ENCODE data around the gene SH3RF2. TPM values are rescaled to one million over a fixed set of nuclear protein-coding genes. Genes with fewer than 3 reads are reported as not detected.

SH3RF2 gene
- total and polyA plus RNA-seq, 2 donors (not counting 1 experiment from before 2014, with no cell fraction given): 0.53 to 1.2 TPM

- TF ChIP-seq, protein P1, sequence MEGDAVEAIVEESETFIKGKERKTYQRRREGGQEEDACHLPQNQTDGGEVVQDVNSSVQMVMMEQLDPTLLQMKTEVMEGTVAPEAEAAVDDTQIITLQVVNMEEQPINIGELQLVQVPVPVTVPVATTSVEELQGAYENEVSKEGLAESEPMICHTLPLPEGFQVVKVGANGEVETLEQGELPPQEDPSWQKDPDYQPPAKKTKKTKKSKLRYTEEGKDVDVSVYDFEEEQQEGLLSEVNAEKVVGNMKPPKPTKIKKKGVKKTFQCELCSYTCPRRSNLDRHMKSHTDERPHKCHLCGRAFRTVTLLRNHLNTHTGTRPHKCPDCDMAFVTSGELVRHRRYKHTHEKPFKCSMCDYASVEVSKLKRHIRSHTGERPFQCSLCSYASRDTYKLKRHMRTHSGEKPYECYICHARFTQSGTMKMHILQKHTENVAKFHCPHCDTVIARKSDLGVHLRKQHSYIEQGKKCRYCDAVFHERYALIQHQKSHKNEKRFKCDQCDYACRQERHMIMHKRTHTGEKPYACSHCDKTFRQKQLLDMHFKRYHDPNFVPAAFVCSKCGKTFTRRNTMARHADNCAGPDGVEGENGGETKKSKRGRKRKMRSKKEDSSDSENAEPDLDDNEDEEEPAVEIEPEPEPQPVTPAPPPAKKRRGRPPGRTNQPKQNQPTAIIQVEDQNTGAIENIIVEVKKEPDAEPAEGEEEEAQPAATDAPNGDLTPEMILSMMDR (conservative IDR thresholded peaks at IDR 0.05 in 1 of 2, IDR thresholded peaks at IDR 0.05 in 1 of 2; ENCODE audit: low read depth in 1 of 2, low read length in 2 of 2): no peak
- no peak for TF ChIP-seq EZH2 (IDR thresholded peaks at IDR 0.05; ENCODE audit: low read length, missing control alignments)
- H3K27ac ChIP-seq (ENCODE audit: insufficient read depth, low read length): no peak overlapping the region
- H3K36me3 ChIP-seq (ENCODE audit: control insufficient read depth, insufficient read depth, low read length): no peaks in the 10 kb centered on the region
- no peaks in the 10 kb centered on the region for H4K20me1 ChIP-seq (ENCODE audit: control insufficient read depth, extremely low read depth, insufficient read depth, low read length)
- no peaks in the 10 kb centered on the region for H3K9me3 ChIP-seq (ENCODE audit: control insufficient read depth, insufficient read depth, low read depth, low read length)
- no peaks in the 10 kb centered on the region for H3K4me1 ChIP-seq (ENCODE audit: control insufficient read depth, extremely low read depth, insufficient read depth, low read length)
- no peaks in the 10 kb centered on the region for H3K79me2 ChIP-seq (ENCODE audit: control insufficient read depth, insufficient read depth, low read length)
- no peak overlapping the region for H3K4me3 ChIP-seq (replicated peaks in 1 of 4; ENCODE audit: control extremely low read depth in 1 of 4, insufficient read depth in 1 of 4, low read depth in 3 of 4, low read length in 4 of 4)
- no peak overlapping the region for H3K4me2 ChIP-seq (ENCODE audit: extremely low read depth, insufficient read depth, low read length)
- H3K27me3 ChIP-seq (ENCODE audit: control insufficient read depth, insufficient read depth, low read length): peaks cover 2% of the 10 kb centered on the region
- no peak overlapping the region for H3K9ac ChIP-seq (ENCODE audit: insufficient read depth, low read length)
- DNase-seq (ENCODE audit: low read depth in 2 of 2): no peak
- no peak overlapping the region for H2AFZ ChIP-seq (ENCODE audit: low read length)
Observed at GRCh38 chr5:146069780-146070099, 133.4 kb downstream of the SH3RF2 start.

DNA sequence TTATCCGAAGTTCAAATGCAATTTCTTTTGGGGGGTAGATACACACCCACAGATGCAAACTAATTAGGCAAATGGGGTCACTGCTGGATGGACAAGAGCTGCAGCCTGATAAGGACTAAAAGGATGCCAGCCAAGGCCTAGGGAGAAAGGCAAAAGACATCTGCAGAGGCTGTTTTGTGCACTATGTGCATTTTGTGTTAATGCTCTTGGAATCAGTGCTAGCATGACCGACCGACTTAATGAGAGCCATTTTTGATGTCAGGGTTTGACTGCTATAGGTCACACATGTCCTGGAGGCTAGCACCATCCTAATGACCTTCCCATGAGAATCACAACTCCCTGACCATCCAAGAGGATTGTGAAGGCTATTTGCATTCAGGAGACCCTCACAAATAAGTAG is 134.4 kb downstream of the SH3RF2 start:
- H2AFZ ChIP-seq (ENCODE audit: low read length): no peak overlapping the region
- H3K27me3 ChIP-seq (ENCODE audit: control insufficient read depth, insufficient read depth, low read length): peaks cover 2% of the 10 kb centered on the region
- H4K20me1 ChIP-seq (ENCODE audit: control insufficient read depth, extremely low read depth, insufficient read depth, low read length): no peaks in the 10 kb centered on the region
- TF ChIP-seq, protein P1 (conservative IDR thresholded peaks at IDR 0.05 in 1 of 2, IDR thresholded peaks at IDR 0.05 in 1 of 2; ENCODE audit: low read depth in 1 of 2, low read length in 2 of 2): no peak
- no peak for TF ChIP-seq EZH2 (IDR thresholded peaks at IDR 0.05; ENCODE audit: low read length, missing control alignments)
- no peaks in the 10 kb centered on the region for H3K9me3 ChIP-seq (ENCODE audit: control insufficient read depth, insufficient read depth, low read depth, low read length)
- no peak for DNase-seq (ENCODE audit: low read depth in 2 of 2)
- H3K79me2 ChIP-seq (ENCODE audit: control insufficient read depth, insufficient read depth, low read length): no peaks in the 10 kb centered on the region
- H3K27ac ChIP-seq (ENCODE audit: insufficient read depth, low read length): no peak overlapping the region
- H3K4me3 ChIP-seq (replicated peaks in 1 of 4; ENCODE audit: control extremely low read depth in 1 of 4, insufficient read depth in 1 of 4, low read depth in 3 of 4, low read length in 4 of 4): no peak overlapping the region
- H3K4me1 ChIP-seq (ENCODE audit: control insufficient read depth, extremely low read depth, insufficient read depth, low read length): no peaks in the 10 kb centered on the region
- H3K9ac ChIP-seq (ENCODE audit: insufficient read depth, low read length): no peak overlapping the region
- no peak overlapping the region for H3K4me2 ChIP-seq (ENCODE audit: extremely low read depth, insufficient read depth, low read length)
- H3K36me3 ChIP-seq (ENCODE audit: control insufficient read depth, insufficient read depth, low read length): no peaks in the 10 kb centered on the region

- Histone ChIP-seq H4K20me1 (ENCODE audit: control insufficient read depth, extremely low read depth, insufficient read depth, low read length) (no peaks in the 10 kb centered on the region), H3K4me2 (ENCODE audit: extremely low read depth, insufficient read depth, low read length) (no peak overlapping the region), H3K79me2 (ENCODE audit: control insufficient read depth, insufficient read depth, low read length) (no peaks in the 10 kb centered on the region), H3K4me1 (ENCODE audit: control insufficient read depth, extremely low read depth, insufficient read depth, low read length) (no peaks in the 10 kb centered on the region), H3K9ac (ENCODE audit: insufficient read depth, low read length) (no peak overlapping the region), H2AFZ (ENCODE audit: low read length) (no peak overlapping the region), H3K9me3 (ENCODE audit: control insufficient read depth, insufficient read depth, low read depth, low read length) (no peaks in the 10 kb centered on the region), H3K27me3 (ENCODE audit: control insufficient read depth, insufficient read depth, low read length) (peaks cover 2% of the 10 kb centered on the region), H3K27ac (ENCODE audit: insufficient read depth, low read length) (no peak overlapping the region), H3K4me3 (replicated peaks in 1 of 4; ENCODE audit: control extremely low read depth in 1 of 4, insufficient read depth in 1 of 4, low read depth in 3 of 4, low read length in 4 of 4) (no peak overlapping the region), H3K36me3 (ENCODE audit: control insufficient read depth, insufficient read depth, low read length) (no peaks in the 10 kb centered on the region)
- TF ChIP-seq, protein P1 (conservative IDR thresholded peaks at IDR 0.05 in 1 of 2, IDR thresholded peaks at IDR 0.05 in 1 of 2; ENCODE audit: low read depth in 1 of 2, low read length in 2 of 2): no peak
- TF ChIP-seq EZH2 (IDR thresholded peaks at IDR 0.05; ENCODE audit: low read length, missing control alignments): no peak
- no peak for DNase-seq (ENCODE audit: low read depth in 2 of 2)
Observed at GRCh38 chr5:146071171-146071570, 134.8 kb downstream of the SH3RF2 start.
